ENCODE measurements around the gene CNTNAP5.

DNA sequence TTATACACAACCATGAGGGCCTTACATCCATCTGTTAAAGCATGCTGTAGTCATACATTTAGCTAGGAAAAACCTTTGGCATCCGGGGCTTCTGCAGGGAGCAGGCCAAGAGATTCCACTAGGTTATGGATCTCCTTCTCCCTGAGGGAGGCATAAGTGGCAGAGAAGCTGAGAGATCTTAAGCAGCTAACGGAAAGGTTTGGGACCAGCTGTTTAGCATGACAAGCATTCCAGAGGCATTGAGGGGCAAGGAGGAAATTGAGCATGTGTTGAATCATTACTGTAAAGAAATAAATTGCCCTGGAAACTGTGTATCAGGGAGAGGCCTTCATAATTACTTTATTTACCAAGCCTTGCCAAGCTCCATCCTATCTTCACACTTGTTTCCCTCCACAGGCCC, 643.1 kb downstream of the CNTNAP5 start:
- no peak for TF ChIP-seq EZH2 (IDR thresholded peaks at IDR 0.05; ENCODE audit: borderline replicate concordance, insufficient read depth, low read depth, low read length, poor library complexity, severe bottlenecking)
- TF ChIP-seq, protein P1, sequence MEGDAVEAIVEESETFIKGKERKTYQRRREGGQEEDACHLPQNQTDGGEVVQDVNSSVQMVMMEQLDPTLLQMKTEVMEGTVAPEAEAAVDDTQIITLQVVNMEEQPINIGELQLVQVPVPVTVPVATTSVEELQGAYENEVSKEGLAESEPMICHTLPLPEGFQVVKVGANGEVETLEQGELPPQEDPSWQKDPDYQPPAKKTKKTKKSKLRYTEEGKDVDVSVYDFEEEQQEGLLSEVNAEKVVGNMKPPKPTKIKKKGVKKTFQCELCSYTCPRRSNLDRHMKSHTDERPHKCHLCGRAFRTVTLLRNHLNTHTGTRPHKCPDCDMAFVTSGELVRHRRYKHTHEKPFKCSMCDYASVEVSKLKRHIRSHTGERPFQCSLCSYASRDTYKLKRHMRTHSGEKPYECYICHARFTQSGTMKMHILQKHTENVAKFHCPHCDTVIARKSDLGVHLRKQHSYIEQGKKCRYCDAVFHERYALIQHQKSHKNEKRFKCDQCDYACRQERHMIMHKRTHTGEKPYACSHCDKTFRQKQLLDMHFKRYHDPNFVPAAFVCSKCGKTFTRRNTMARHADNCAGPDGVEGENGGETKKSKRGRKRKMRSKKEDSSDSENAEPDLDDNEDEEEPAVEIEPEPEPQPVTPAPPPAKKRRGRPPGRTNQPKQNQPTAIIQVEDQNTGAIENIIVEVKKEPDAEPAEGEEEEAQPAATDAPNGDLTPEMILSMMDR (IDR thresholded peaks at IDR 0.05) = no peak
